22Rv1 (cell line): ENCODE results near the gene HAPSTR1.

ENCODE experiments used
- H3K27ac ChIP-seq: fragments of 450-650 bp; 2 replicates; pipeline ENCODE4 v1.5.1; 2017
- CTCF ChIP-seq: fragments of 450-650 bp; IDR thresholded peaks from 2 replicates; pipeline ENCODE4 v1.5.1; 2017; ENCODE audit warnings: mild to moderate bottlenecking
- ZFX ChIP-seq: fragments of 450-650 bp; IDR thresholded peaks from 2 replicates; pipeline ENCODE4 v1.6.1; 2017; ENCODE audit warnings: antibody characterized with exemption, borderline replicate concordance

HAPSTR1 gene

GRCh38 chr16:9097266-9098219 is 6.1 kb downstream of the HAPSTR1 start:
- TF ChIP-seq CTCF, result no peak
- TF ChIP-seq ZFX, result no peak
- peak overlapping the region; percentile 22; the same call in 1 of the 2 replicates for H3K27ac ChIP-seq

- peak overlapping the region; percentile 22; the same call in 1 of the 2 replicates for H3K27ac ChIP-seq
- TF ChIP-seq ZFX, result no peak
- no peak for TF ChIP-seq CTCF
Observed at GRCh38 chr16:9098377-9099090, 7.1 kb downstream of the HAPSTR1 start.

GRCh38 chr16:9099131-9099625 is 7.7 kb downstream of the HAPSTR1 start:
- TF ChIP-seq CTCF, result no peak
- TF ChIP-seq ZFX, result no peak
- no peak overlapping the region for H3K27ac ChIP-seq

- no peak overlapping the region for H3K27ac ChIP-seq
Observed at GRCh38 chr16:9102379-9102778, 10.9 kb downstream of the HAPSTR1 start.

GRCh38 chr16:9102943-9103342 is 11.5 kb downstream of the HAPSTR1 start:
- H3K27ac ChIP-seq, result no peak overlapping the region

More at GRCh38 chr16:9102379-9102778, 10.9 kb downstream of the HAPSTR1 start:
- TF ChIP-seq ZFX, result no peak
- TF ChIP-seq CTCF, result no peak

GRCh38 chr16:9103546-9103945 is 12.1 kb downstream of the HAPSTR1 start:
- H3K27ac ChIP-seq, result no peak overlapping the region
- no peak for TF ChIP-seq CTCF
- no peak for TF ChIP-seq ZFX

More at GRCh38 chr16:9102943-9103342, 11.5 kb downstream of the HAPSTR1 start:
- no peak for TF ChIP-seq ZFX
- TF ChIP-seq CTCF, result no peak
